Neural cell (in vitro differentiated cells): ENCODE data around the gene NSG2. TPM values are rescaled to one million over a fixed set of nuclear protein-coding genes. Genes with fewer than 3 reads are reported as not detected.

ENCODE experiments used
- H2AFZ ChIP-seq: fragments of 200-600, 300-800 bp; sonication (generic), shearing (Covaris generic); 2 replicates; pipeline ENCODE4 v1.6.0; 2014; ENCODE audit warnings: low read depth, mild to moderate bottlenecking, antibody characterized with exemption, low read length, moderate library complexity
- H3F3A ChIP-seq: fragments of 200-600 bp; shearing (Covaris generic); 2 replicates; pipeline ENCODE4 v1.6.1; 2016; ENCODE audit warnings: mild to moderate bottlenecking, moderate library complexity, mixed read lengths, antibody characterized with exemption, low read length; ENCODE audit not compliant: insufficient read depth, poor library complexity, severe bottlenecking
- H3K27ac ChIP-seq: fragments of 200-600, 300-800 bp; sonication (generic), shearing (Covaris generic); 2 replicates; pipeline ENCODE4 v1.5.1; 2014; ENCODE audit warnings: mild to moderate bottlenecking, low read length, moderate library complexity
- H3K27me3 ChIP-seq: fragments of 300-800, 200-600 bp; sonication (generic), shearing (Covaris generic); 2 replicates; pipeline ENCODE4 v1.6.0; 2014; ENCODE audit warnings: mild to moderate bottlenecking, low read depth, low read length, moderate library complexity; ENCODE audit not compliant: insufficient read depth
- H3K36me3 ChIP-seq: fragments of 300-800, 200-600 bp; sonication (generic), shearing (Covaris generic); 2 replicates; pipeline ENCODE4 v1.5.1; 2014; ENCODE audit warnings: mild to moderate bottlenecking, antibody characterized with exemption, low read length, moderate library complexity; ENCODE audit not compliant: insufficient read depth
- H3K4me2 ChIP-seq: fragments of 300-800, 200-600 bp; sonication (generic), shearing (Covaris generic); 2 replicates; pipeline ENCODE4 v1.6.0; 2014; ENCODE audit warnings: mild to moderate bottlenecking, low read length
- H3K4me3 ChIP-seq: fragments of 300-800, 200-600 bp; sonication (generic), shearing (Covaris generic); 2 replicates; pipeline ENCODE4 v1.5.1; 2014; ENCODE audit warnings: mild to moderate bottlenecking, low read length, moderate library complexity
- H3K79me2 ChIP-seq: fragments of 200-600 bp; shearing (Covaris generic); replicated peaks from 2 replicates; pipeline ENCODE4 v1.6.0; 2014; ENCODE audit warnings: mild to moderate bottlenecking, low read length, moderate library complexity; ENCODE audit not compliant: insufficient read depth
- H3K9ac ChIP-seq: fragments of 300-800, 200-600 bp; sonication (generic), shearing (Covaris generic); 2 replicates; pipeline ENCODE4 v1.6.1; 2016; ENCODE audit warnings: mild to moderate bottlenecking, low read length, mixed read lengths
- H3K9me2 ChIP-seq: fragments of 200-600 bp; shearing (Covaris generic); 2 replicates; pipeline ENCODE4 v1.6.1; 2016; ENCODE audit warnings: mild to moderate bottlenecking, low read length, mixed read lengths; ENCODE audit not compliant: insufficient read depth
- H3K9me3 ChIP-seq: fragments of 200-600, 300-800 bp; sonication (generic), shearing (Covaris generic); 2 replicates; pipeline ENCODE4 v1.6.1; 2016; ENCODE audit warnings: mild to moderate bottlenecking, mixed run types, low read length, moderate library complexity, mixed read lengths
- H4K20me1 ChIP-seq: fragments of 200-600 bp; shearing (Covaris generic); 2 replicates; pipeline ENCODE4 v1.6.1; 2016; ENCODE audit warnings: mild to moderate bottlenecking, mixed run types; ENCODE audit not compliant: insufficient read depth
- CTCF ChIP-seq: fragments of 450-650 bp; IDR thresholded peaks from 2 replicates; pipeline ENCODE4 v1.5.1; 2014; ENCODE audit warnings: antibody characterized with exemption, mild to moderate bottlenecking, moderate library complexity; ENCODE audit not compliant: poor library complexity, severe bottlenecking
- EP300 ChIP-seq: fragments of 450-650 bp; conservative IDR thresholded peaks from 2 replicates; pipeline ENCODE4 v1.6.1; 2014; ENCODE audit warnings: antibody characterized with exemption, mild to moderate bottlenecking, moderate library complexity; ENCODE audit not compliant: poor library complexity, severe bottlenecking
- EZH2 ChIP-seq: fragments of 200-600, 300-800 bp; shearing (Covaris generic), sonication (generic); IDR thresholded peaks from 2 replicates; pipeline ENCODE4 v1.6.1; 2014; ENCODE audit warnings: antibody characterized with exemption, low read length, borderline replicate concordance, mild to moderate bottlenecking; ENCODE audit not compliant: insufficient read depth, poor library complexity, severe bottlenecking
- MXI1 ChIP-seq: fragments of 450-650 bp; conservative IDR thresholded peaks from 2 replicates; pipeline ENCODE4 v1.6.1; 2014; ENCODE audit warnings: antibody characterized with exemption, mild to moderate bottlenecking; ENCODE audit not compliant: poor library complexity, severe bottlenecking
- POLR2AphosphoS5 ChIP-seq: IDR thresholded peaks from 2 replicates; pipeline ENCODE4 v1.6.1; 2012
- RAD21 ChIP-seq: fragments of 450-650 bp; conservative IDR thresholded peaks from 2 replicates; pipeline ENCODE4 v1.6.1; 2014; ENCODE audit warnings: antibody characterized with exemption, mild to moderate bottlenecking, moderate library complexity
- REST ChIP-seq: IDR thresholded peaks from 2 replicates; pipeline ENCODE4 v1.6.1; 2012; ENCODE audit warnings: borderline replicate concordance
- SMC3 ChIP-seq: fragments of 450-650 bp; conservative IDR thresholded peaks from 2 replicates; pipeline ENCODE4 v1.6.1; 2014; ENCODE audit warnings: antibody characterized with exemption, mild to moderate bottlenecking, moderate library complexity; ENCODE audit not compliant: poor library complexity
- TAF1 ChIP-seq: IDR thresholded peaks from 2 replicates; pipeline ENCODE4 v1.6.1; 2012; ENCODE audit warnings: low read depth
- polyA plus RNA-seq: library from polyadenylated mRNA; depleted of rRNA; stranded (reverse); fragments of >200 nt; gene quantifications from 2 replicates; pipeline ENCODE4 v1.2.3, GENCODE V29; 2014

Gene NSG2
- polyA plus RNA-seq, 1 donor from 2014 or later = 1,761 TPM

- H4K20me1 ChIP-seq = peaks cover 7% of the 10 kb centered on the region
- no peaks in the 10 kb centered on the region for H3K27me3 ChIP-seq
- H3K79me2 ChIP-seq = no peaks in the 10 kb centered on the region
- no peaks in the 10 kb centered on the region for H3K9me2 ChIP-seq
- H3K36me3 ChIP-seq = no peaks in the 10 kb centered on the region
- TF ChIP-seq REST = no peak
- TF ChIP-seq EZH2 = no peak
- TF ChIP-seq TAF1 = no peak
- no peak overlapping the region for H3K9ac ChIP-seq
- no peak overlapping the region for H2AFZ ChIP-seq
- H3K27ac ChIP-seq = no peak overlapping the region
- no peaks in the 10 kb centered on the region for H3F3A ChIP-seq
- no peak overlapping the region for H3K4me3 ChIP-seq
- no peak overlapping the region for H3K4me2 ChIP-seq
- no peaks in the 10 kb centered on the region for H3K9me3 ChIP-seq
Measured at GRCh38 chr5:174096619-174097018, 51.1 kb downstream of the NSG2 start.

- Histone ChIP-seq H3K27me3 (no peaks in the 10 kb centered on the region), H3K9me3 (no peaks in the 10 kb centered on the region), H2AFZ (no peak overlapping the region), H3K9me2 (no peaks in the 10 kb centered on the region), H3F3A (no peaks in the 10 kb centered on the region), H3K4me3 (no peak overlapping the region), H4K20me1 (peaks cover 7% of the 10 kb centered on the region), H3K4me2 (no peak overlapping the region), H3K36me3 (no peaks in the 10 kb centered on the region), H3K27ac (no peak overlapping the region), H3K9ac (no peak overlapping the region), H3K79me2 (no peaks in the 10 kb centered on the region)
- TF ChIP-seq CTCF (no peak), RAD21 (no peak)
Measured at GRCh38 chr5:174097486-174098185, 52.1 kb downstream of the NSG2 start.

GRCh38 chr5:174098694-174099093, 53.2 kb downstream of the NSG2 start:
- Histone ChIP-seq H2AFZ (no peak overlapping the region), H3K27me3 (no peaks in the 10 kb centered on the region), H3K9ac (no peak overlapping the region), H3F3A (no peaks in the 10 kb centered on the region), H3K79me2 (no peaks in the 10 kb centered on the region), H3K4me2 (no peak overlapping the region), H4K20me1 (peaks cover 7% of the 10 kb centered on the region), H3K36me3 (no peaks in the 10 kb centered on the region), H3K27ac (no peak overlapping the region), H3K9me2 (no peaks in the 10 kb centered on the region), H3K4me3 (no peak overlapping the region), H3K9me3 (no peaks in the 10 kb centered on the region)
- TF ChIP-seq SMC3 (no peak), REST (no peak), EP300 (no peak), POLR2AphosphoS5 (no peak), CTCF (no peak), TAF1 (no peak), MXI1 (no peak), RAD21 (no peak), EZH2 (no peak)
